Endometrial microvascular endothelial cells (primary cell): Measurements from ENCODE around the gene GDF2. TPM values are rescaled to one million over a fixed set of nuclear protein-coding genes. Genes with fewer than 3 reads are reported as not detected.

Source experiments
- in situ Hi-C: cut with HindIII; loops from 2 replicates; pipeline ENCODE4 v1.10.0; 2017; ENCODE audit warnings: low sequenced_read_pairs, low pct_unique_long_range_greater_than_20kb; ENCODE audit errors: inconsistent ontology term
- total RNA-seq: library from RNA; depleted of rRNA; stranded (reverse); fragments of >200 nt; gene quantifications from one replicate; pipeline ENCODE4 v1.2.3, GENCODE V29; 2015; ENCODE audit errors: inconsistent ontology term

The GDF2 gene
- total RNA-seq, 1 donor from 2014 or later = not detected

DNA sequence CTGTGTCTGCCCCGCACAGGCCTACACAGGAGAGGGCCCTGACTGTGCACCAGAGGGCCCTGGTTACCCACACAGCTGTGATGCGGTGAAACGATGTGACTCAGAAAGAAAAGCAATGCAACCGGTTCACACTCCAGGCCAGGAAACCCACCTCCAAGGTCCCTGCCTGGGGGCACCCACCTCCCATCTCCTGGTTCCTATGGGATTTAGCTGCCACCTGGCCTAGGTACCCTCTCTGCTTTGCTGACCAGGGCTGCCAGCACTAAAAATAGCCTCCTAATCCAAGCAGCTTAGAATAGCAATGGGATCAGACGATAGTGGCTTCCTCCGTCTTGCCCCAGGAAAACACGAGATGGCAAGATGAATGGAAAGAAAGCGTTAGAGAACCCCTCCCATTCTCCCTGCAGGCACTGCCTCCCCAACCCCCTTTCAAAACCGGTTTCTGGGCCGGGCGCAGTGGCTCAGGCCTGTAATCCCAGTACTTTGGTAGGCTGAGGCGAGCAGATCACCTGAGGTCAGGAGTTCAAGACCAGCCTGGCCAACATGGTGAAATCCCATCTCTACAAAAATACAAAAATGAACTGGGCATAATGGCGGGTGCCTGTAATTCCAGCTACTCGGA lies 38.3 kb downstream of the GDF2 start:
- in situ Hi-C loops = no loop called here

DNA sequence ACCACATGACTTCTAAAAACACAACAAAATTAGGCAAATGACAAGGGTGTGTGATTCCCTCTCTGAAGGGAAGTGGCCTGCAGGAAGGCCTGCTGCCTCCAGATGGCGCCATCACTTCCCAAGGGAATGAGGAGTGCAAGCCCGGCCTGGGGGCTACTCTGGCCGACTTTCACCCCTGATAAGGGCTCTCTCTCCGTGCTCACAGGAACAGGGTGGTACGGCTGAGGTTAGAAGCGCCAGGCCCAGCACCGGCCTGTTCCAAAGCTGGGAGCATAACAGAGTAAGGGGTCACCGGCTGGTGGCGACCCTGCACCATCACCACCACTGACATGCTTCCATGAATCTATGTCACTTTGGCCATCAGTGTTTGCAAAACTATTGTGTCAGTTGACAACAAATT lies 39.0 kb downstream of the GDF2 start:
- in situ Hi-C loops = no loop called here

DNA sequence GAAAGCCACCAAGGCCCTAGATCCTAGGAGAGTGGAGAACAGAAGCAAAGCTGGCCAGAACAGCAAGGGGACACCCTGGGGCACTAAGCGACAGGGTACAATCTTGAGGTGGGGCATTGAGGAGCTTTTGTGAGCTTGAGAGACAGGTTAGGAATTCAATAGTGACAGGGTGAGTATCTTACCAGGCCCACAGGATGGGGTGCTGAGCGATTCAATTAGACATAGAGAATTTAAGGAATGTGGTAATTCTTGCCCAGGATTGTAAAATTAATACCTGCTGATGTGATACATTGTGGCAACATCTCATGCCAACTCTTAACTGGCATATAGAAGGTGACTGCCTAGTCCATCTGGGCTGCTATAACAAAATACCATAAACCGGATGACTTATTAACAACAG lies 39.9 kb downstream of the GDF2 start:
- in situ Hi-C loops = no loop called here

DNA sequence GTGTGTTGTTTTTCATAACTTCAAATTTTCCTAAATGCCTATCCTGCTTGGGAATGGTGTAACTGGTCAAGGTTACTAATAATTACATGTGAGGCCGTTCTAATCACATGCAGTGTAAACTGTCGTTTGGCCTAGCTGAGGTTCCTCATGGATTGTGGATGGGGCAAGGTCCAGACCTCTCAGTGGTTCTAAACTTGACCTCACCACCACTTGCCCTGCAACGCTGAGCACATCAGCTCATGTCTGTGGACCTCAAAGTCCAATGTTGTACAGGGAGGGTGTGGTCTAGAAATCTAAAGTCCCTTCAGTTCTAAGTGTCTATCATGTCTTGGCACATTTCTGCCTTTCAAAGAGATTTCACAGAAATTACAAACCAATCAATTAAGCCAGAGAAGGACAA lies 41.5 kb downstream of the GDF2 start:
- in situ Hi-C loops = no loop called here

DNA sequence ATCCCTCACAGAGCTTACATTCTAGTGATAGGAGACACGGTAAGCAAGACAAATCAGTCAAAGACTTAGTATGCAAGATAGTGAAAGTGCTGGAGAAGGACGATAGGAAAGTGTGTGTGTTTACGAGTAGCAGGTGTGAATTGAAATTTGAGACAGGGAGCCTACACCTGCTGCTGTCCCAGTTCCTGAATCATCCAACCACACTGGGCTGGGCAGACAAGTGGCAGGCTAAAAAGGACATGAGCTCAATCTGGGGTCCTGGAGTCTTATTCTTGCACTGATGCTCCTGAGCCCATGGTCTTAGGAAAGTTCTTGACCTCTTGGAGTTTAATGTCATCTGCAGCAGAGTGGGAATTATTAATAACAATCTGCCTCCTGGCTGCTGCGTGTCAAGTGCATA lies 42.1 kb downstream of the GDF2 start:
- in situ Hi-C loops = no loop called here

DNA sequence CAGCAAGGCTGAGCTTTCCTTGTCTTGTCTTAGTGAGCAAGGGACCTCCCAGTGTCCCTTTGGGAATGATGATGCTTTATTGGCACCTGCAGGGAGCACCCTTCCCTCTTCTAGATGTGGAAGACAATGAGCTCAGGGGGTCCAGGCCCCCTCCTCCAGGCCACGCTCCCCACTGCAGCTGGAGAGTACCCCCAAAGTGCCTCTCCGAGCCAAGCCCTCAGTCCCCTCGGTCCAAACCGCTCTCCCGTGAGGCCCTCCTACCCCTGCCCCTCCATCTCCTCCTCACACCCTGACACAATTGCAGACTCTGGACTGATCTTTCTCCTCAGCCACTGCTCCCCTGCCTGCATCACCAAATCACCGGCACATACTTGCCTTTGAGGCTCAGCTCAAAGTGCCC lies 42.7 kb downstream of the GDF2 start:
- in situ Hi-C loops = no loop called here

DNA sequence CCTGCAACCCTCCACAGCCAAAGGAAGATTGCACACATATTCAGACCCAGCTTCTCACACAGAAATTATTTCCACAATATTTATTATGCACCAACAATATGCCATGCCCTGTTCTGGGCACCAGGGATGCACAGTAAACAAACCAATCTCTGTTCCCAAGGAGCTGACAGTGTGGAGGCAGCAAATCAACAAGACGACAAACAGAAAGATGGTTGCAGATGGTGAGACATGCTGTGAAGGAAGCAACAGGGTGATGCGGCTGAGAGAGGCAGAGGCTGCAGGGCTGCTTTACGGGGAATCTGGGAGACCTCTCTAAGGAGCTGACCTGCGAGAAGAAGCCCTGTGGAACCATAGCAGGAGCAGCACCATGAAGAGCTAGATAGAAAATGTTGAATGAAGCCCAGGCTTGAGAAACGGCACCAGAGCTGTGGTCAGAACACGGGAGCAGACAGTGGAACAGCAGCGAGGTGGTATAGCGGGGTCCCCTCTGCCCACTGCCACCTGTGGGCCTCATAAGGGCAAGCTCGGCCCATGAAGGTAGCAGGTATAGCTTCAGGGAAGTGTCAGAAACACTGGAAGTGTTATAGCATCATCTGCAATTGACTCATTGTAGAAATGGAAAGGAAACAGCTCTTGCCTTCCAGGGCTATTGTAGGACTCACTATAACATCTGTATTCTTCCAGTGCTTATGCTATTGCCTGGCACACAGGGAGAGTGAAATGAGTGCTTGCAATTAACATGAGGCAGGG lies 43.4 kb downstream of the GDF2 start:
- in situ Hi-C loops = no loop called here

DNA sequence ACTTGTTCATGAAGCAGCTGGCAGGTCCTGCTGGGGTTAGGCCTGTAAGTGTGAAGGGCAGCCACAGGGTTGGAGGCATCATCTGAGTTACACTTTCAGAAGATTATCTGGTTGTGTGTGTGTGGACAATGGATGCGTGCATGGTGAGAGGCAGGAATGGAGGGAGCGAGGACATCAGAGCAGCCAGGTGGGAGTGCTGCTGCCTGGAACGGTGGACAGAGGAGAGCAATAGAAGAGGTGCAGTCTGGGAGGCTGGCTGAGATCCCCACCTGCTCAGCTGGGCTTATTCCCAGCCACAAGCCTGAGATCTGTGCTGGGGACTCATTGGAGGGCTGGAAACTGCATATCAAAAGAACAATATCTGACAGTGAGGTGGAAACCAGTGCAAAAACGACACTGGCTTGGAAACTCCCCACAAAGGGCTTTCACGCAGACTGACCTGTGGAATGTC lies 44.0 kb downstream of the GDF2 start:
- in situ Hi-C loops = no loop called here

DNA sequence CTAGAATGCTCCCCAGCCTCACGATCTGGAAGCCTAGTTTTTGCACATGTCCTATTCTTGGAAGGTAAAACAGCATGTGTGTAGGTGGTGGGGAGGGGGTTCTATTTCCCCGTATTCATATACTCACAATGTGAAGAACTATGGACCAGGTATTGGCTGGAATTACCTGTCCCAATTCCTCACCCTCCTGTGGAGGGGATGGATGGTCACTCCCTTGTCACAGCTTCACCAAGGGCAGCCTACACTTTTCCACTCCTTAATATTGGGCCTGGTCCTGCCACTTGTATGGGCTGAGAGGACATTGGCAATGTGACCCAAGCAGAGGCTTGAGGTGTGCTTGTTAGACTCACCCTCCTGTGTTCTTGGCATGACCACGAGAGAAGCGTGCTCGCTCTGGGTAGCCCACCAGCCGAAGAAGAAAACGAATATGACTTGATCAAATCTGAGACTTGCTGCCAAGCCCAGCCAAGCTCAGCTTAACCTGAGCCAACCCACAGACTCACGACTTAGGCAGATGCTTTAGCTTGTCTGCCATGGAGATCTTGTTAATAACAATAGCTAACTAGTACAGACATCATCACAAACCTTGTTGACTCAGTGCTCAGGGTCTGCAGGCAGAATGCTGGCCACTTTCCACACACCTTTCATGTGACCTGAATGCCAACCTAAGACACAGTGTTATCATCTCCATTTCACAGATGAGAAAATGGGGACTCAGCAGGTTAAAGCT lies 44.6 kb downstream of the GDF2 start:
- in situ Hi-C loops = no loop called here

DNA sequence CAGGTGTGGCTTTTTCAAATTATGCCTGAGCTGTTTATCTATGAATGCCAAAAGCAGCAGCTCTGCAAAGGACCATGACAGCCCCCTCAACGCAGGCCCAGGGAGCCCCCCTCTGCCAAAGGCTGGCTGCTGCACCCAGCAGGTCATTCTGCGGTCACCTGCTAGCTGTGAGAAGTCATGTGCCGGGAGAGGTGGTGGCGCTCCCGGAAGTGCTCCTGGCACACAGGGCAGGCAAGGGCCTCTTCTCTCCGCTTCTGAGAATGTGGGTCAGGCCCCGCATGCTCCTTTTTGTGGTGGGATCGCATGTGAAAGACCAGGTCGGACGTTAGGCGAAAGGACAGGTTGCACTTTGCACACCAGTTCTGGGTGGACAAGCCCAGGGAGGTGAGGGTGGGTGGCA lies 45.4 kb downstream of the GDF2 start:
- in situ Hi-C loops = no loop called here

DNA sequence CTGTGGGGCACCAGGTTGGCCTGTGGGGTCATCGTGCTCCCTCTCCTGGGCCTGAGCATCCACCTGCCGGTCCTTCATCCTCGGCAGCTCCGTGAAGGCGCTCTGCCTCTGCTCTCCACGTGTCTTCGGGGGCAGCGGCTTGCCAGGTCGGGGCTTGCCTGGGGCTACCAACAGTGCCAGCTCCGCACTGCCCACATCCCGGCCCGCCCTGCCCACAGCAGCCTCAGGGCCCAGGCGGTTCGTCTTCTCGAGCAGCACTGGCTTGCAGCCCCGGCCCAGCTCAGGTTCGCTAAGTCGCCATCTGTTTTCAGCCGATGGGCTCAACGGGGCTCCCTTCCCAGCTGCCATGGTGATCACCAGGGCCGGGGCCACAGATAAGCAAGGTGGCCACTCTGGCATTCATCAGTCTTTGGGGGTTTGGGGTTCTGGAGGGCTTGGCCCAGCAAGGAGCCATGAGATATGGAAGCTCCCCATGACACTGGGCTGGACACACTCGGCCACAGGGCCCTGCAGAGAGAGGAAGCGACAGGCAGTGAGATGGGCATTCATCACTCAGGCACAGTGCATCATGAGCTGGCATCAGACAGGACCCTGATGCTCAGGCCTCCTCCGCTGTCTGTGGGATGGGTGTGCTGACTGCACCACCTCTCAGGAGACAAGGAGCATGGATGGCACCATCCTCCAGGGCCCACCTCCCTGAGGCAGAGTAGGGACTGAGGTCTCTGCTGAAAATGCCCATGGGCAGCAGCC lies 46.4 kb downstream of the GDF2 start:
- in situ Hi-C loops = no loop called here

DNA sequence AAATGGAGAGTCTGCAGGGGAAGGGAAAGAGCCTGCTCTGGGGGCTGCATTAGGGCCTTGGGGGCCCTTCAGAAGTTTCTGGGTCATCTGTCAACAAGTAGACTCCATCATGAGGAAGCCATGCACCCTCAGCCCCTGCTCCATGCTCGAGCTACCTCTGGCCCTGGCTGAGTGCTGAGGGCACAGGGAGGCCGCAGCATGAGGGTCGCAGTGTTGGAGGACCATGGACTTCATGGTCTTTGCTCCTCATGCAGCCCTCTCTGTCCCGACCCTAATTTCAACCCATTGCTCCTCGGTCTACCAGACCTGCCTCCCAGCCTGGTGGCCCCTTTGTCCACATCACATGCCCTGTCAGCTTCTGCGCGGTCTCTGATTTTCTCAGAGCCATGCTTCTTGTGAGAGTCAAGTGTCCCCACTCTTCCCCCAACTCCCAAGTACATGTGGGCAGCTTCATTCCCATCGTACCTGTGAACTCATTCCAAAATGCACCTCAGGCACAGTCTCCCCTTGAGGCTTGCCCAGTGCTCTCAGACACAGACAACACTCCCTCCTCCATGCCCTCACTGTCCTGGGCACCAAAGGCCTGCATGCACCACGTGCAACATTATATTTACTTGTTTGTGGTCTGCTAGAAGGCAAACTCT lies 47.1 kb downstream of the GDF2 start:
- in situ Hi-C loops = no loop called here

DNA sequence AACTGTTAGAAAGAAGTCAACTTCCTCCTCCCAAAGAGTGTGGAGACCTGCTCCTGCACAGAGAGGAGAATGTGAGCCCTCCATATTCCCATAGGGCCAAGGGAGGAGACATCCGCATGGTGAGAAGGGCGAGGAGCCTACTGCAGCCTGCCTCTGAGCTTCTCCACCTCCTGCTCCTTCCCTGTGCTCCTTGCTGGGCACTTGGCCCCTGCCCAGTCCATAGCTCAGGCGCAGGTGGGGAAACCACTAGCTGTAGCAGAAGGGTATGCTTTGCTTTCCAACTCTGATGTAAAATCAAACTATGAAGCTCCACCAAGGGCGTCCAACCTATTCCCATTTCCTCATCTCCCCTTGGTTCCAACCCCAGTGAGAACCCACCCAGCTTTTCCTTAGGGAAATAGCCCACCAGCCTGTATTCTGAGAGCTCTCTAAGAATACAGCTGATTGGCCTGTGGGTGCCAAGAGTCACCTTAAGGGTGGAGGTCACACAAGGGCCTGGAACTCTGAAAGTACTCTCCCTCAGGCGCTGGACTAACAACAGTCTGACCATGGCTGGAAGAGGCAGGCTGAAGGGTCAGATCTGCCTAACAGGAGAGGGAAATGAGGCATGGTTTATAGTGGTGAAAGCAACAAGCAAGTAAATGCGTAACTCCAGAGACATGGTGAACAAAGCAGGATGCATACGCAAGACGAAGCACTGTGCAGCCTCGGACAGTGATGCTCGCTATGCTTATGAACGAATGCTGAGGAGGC lies 47.9 kb downstream of the GDF2 start:
- in situ Hi-C loops = no loop called here

DNA sequence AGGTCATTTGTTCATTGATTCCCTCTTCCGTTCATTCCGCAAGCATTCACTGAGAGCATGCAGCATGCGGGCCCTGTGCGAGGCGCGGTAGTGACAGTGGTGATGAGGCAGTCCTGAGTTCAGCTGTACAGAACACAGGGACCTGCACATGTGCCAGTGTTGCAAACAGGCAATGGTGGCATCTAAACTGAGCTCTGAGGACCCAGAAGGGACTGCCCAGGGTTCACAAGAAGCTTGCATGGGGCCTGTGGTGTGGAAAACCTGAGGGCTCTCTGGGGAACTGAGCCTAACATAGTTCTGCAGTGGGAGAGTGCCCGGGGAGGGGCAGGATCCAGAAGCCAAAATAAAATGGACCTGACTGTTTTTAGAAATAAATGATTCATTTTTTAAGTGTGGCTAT lies 48.6 kb downstream of the GDF2 start:
- in situ Hi-C loops = no loop called here

DNA sequence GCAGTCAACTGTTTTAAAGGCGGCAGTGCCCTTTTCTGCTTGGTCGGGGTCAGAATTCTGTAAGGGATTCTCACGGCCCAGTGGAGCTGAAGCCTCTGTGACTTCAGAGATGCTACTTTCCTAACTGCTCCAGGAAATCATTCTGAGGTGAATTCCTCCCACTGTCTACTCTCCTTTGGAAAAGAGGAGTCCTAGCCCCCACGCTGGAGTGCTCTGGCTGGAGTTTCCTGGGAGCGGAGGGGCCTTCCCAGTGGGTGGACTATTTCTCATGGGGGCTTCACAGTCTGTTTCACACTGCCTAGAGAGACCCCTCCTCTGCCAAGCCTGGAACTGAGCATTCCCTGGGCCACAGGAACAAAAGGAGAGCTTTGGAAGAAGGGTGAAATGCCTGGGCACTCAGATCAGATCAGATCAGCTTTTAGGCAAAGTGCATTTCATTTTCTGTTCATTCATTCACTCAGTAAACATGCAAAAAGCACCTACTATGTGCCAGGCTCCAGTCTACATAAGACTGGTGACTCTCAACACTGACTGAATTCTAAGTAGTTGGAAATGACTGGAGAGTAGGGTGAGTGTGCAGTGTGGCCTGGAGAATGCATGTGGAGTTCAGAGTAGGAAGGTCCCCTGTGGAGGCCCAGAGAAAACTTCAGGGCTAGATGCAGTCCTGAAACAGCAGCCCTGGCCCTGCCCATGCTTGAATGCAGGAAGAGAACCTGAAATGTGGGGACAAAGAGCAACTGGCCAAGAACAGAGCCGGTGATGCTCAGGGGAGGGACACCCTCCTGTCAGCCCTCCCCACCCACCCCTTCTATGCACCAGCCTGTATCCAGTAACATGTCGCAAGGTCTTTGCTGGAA lies 49.6 kb downstream of the GDF2 start:
- in situ Hi-C loops = no loop called here

DNA sequence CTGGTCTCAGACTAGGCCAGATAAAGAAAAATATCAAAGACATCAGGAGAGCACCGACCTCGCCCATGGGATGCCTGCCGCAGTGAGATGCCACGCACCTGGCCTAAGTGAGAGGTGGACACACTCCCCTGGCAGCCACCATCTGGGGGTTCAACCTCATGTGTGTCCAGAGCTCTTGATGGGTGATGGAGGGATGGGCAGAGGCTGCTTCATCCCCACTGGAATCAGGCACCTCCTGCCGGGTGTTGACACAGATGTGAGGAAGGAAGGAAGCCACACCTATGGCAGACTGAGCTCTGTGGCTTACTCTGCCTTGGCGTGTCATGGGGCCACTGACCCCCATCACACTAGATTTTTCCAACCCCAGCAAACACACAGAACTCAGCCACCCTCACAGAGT lies 50.5 kb downstream of the GDF2 start:
- in situ Hi-C loops = no loop called here
